GM21515 (cell line): Measurements from ENCODE around the gene IL10RA.

ENCODE experiments used
- ATAC-seq: cut with Tn5 transposase; IDR thresholded peaks from one replicate; pipeline ENCODE4 v1.9.1; 2021; ENCODE audit not compliant: unreplicated experiment

Gene IL10RA

DNA sequence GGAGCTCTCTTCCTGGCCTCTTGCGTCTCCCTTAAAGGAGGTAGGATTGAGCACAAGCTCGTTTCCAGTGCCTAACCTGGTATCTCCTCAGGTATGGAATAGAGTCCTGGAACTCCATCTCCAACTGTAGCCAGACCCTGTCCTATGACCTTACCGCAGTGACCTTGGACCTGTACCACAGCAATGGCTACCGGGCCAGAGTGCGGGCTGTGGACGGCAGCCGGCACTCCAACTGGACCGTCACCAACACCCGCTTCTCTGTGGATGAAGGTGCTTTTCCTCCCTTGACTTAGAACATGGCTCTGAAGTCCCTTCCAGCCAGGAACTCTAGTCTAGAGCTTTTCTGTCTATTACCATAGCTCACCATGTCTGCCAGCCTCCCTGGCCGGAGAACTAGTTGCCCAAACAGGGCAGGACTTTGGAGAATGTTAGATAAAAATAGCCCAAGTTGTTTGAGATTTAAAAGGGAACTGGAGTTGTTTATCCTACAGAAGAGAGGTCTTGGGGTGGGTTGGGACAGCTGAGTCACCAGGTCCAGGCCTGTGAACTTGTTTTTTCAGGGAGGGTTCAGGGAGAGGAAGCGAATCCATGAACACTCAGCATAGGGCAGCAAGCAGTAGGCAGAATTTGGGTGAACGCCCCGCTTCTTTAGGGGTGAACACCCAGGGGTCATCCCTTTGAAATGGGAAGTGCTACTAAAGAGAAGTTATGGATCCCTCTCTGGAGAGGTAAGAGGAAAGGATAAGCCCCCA is 3.3 kb downstream of the IL10RA start:
- ATAC-seq, result no peak

DNA sequence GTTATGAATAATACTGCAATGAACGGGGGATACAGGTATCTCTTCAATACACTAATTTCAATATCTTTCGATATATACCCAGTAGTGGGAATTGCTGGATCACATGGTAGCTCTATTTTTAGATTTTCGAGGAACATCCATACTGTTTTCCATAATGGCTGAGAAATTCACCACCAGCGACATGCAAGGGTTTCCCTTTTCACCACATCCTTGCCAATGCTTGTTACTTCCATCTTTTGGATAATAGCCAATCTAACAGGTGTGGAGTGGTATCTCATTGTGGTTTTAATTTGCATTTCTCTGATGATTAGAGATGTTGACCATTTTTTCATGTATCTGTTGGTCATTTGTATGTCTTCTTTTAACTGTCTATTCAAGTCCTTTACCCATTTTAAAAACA is 5.9 kb downstream of the IL10RA start:
- ATAC-seq, result no peak

DNA sequence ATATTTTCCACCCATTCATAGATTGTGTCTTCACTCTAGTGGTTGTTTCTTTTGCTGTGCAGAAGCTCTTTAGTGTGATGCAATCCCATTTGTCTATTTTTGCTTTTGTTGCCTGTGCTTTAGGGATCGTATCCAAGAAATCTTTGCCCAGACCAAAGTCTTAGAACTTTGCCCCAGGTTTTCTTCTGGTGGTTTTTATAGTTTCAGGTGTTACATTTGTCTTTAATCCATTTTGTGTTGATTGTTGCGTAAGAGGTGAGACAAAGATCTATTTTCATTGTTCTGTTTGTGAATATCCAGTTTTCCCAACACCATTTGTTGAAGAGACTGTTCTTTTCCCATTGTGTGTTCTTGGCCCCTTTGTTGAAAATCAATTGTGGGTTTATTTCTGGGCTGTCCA is 6.4 kb downstream of the IL10RA start:
- ATAC-seq, result no peak

DNA sequence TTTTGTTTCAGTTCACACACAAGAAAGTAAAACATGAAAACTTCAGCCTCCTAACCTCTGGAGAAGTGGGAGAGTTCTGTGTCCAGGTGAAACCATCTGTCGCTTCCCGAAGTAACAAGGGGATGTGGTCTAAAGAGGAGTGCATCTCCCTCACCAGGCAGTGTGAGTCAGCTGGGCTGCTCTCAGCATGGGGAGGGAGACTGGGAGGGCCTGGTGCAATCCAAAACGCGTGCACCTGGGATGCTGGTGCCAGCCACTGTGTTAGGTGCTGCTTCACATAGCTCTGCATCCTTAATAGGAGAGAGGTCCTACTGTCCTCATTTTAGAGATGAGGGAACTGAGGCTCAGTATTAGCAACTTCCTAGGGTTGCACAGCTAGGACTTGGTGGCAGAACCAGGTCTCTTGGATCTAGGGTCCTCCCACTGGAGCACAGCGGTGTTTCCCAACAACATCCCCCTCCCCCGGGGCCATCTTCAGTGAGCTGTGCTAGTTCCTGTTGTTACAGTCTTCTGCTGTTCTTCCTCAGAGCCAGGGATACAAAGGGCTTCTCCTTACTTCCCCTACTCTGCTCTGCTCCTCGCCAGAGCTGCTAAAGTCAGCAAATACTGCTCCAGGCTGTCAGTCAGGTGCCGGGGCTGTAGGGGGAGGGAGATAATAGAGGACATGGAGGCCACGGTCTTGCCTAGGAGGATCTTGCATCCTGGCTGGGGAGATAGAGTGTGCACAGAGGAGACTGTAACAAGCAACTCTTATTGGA is 8.0 kb downstream of the IL10RA start:
- no peak for ATAC-seq

DNA sequence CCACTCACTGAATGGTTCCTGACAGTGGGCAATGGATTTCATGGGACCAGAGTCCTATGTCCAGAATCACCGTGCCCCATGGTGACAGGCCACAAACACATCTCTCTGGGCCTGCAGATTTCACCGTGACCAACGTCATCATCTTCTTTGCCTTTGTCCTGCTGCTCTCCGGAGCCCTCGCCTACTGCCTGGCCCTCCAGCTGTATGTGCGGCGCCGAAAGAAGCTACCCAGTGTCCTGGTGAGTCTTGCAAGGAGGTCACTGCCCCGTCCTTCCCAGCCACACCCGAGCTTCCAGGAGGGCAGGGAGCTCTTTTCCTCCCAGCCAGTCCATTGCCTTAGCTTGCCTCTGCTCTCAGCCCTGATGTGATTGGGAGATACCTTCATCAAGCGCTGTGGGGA is 9.3 kb downstream of the IL10RA start:
- no peak for ATAC-seq

DNA sequence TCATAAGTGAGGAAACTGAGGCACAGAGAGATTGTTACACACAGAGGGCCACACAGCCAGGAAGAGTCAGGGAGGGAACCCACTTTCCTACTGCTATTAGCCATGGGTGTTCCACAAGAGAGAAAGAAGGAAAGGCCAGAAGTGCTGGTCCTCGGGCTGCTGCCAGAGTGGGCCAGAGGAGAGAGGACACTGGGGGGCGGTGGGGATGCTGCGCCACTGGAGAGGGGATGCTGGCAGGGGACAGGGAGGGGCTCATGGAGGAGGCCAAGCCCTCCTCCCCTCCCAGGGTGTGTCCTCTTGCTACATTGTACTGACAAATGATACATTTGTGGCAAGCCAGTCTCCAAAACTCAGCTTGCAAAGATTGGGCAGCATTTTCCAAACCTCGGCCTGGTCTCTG is 9.9 kb downstream of the IL10RA start:
- ATAC-seq, result no peak

DNA sequence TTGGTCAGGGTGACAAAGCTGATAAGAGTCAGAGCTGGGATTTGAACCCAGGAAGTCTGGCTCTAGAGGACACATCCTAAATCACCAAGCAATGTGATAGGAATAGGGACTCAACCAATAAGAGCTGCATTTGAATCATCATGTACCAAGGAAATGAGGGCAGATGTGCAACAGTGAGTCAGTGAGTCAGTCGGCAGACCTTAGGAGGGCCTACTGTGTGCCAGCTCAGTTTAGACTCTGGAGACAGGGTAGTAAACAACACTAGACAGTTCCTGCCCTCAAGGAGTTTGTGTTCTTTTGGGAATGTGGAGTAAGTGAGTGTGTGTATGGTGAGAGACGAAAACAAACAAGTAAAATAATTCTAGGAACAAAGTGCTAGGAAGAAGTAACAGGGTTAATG is 11.2 kb downstream of the IL10RA start:
- no peak for ATAC-seq

GRCh38 chr11:117997823-117998579 is 11.8 kb downstream of the IL10RA start:
- ATAC-seq, result peak; percentile 52

- ATAC-seq, result no peak
Measured at GRCh38 chr11:117998664-117999353, 12.6 kb downstream of the IL10RA start.

- ATAC-seq, result no peak
Measured at GRCh38 chr11:117999354-117999993, 13.3 kb downstream of the IL10RA start.

DNA sequence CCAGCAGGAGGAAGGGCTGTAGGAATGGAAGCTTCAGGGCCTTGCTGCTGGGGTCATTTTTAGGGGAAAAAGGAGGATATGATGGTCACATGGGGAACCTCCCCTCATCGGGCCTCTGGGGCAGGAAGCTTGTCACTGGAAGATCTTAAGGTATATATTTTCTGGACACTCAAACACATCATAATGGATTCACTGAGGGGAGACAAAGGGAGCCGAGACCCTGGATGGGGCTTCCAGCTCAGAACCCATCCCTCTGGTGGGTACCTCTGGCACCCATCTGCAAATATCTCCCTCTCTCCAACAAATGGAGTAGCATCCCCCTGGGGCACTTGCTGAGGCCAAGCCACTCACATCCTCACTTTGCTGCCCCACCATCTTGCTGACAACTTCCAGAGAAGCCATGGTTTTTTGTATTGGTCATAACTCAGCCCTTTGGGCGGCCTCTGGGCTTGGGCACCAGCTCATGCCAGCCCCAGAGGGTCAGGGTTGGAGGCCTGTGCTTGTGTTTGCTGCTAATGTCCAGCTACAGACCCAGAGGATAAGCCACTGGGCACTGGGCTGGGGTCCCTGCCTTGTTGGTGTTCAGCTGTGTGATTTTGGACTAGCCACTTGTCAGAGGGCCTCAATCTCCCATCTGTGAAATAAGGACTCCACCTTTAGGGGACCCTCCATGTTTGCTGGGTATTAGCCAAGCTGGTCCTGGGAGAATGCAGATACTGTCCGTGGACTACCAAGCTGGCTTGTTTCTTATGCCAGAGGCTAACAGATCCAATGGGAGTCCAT is 14.1 kb downstream of the IL10RA start:
- no peak for ATAC-seq

- ATAC-seq, result no peak
Measured at GRCh38 chr11:118000850-118001228, 14.6 kb downstream of the IL10RA start.

DNA sequence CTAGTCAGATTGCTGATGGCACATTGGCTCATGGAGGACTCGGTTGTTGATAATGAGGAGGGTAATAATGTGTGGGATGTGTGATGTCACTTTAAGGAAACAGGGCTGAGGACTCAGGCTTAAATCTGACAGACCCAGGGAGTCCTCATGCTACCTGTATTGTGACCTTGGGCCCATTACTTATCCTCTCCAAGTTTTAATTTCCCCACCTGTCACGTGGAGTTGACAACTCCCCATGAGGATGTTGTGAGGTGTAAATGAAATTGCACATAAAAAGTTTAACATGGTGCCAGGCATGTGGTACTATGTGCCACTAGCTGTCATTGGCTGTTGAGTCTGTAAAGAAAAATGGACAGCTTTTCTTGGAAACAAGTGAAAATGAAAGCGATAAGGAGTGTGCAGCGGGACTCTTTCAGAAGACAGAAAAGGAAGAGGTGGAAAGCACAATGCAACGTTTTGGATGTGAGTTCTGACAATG is 15.3 kb downstream of the IL10RA start:
- ATAC-seq, result no peak

DNA sequence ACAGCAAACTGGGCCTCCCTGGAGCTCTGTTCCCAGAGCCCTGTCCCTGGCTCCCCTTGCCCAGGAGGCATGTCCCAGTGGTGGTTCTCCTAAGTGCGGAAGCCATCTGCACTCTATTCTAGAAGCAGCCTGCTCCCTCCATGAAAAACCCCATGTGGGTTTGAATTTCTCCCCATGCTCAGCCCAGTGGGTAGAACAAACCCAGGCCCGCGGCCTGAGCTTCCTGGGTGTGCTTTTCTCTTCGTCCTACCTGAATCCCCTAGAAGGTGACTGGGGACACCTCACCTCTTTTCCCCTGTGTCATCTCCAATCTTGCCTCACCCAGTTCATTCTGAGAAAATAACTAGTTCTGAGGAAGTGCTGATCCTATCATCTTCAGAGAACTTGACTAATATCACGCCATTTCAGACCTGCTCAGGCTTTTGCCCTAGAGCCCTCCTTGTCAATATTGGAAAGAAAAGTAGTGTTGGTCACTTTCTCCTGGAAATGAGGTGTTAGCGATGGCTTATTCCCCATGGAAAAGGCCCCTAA is 15.9 kb downstream of the IL10RA start:
- no peak for ATAC-seq

DNA sequence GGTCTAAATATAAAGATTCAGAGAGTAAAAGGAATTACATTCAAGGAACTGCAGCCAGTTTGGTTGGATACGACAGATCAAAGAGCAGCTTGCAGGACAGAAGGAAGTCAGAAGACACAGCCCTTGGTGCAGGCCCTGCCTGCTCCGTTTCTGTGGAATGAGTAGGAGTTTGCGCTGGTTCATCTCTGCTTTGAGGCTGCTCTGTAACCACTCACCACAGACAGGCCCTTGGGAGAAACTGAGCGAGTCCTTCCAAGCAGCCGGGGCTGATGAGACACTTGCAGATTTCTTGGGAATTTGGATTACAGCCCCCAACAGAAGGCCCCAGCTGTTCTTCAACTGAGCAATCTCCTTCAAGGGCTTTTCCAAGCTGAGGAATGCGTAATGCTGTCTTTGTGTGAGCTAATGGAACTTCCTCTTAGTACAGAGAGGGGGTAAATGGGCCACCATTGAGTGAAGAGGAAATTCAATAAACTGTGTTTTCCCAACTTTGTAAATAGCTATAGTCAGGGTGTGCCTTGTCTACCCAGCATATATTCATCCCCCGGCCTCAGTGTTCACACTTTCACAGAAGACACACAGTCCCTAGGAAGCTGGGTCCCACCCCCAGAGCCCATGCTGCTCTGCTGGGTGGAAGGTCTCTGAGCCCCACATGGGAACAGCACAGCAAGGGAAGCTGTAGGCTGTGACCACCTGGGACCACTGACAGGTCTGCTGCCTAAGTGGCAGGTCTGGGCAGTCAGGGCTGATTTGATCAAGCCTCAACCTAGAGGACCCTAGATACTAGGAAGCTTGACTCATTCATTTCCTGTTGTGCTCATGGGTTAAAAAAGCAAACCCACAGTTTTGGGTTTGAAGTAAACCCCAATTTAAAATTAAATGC is 16.6 kb downstream of the IL10RA start:
- no peak for ATAC-seq

- no peak for ATAC-seq
Measured at GRCh38 chr11:118003456-118003855, 17.3 kb downstream of the IL10RA start.

DNA sequence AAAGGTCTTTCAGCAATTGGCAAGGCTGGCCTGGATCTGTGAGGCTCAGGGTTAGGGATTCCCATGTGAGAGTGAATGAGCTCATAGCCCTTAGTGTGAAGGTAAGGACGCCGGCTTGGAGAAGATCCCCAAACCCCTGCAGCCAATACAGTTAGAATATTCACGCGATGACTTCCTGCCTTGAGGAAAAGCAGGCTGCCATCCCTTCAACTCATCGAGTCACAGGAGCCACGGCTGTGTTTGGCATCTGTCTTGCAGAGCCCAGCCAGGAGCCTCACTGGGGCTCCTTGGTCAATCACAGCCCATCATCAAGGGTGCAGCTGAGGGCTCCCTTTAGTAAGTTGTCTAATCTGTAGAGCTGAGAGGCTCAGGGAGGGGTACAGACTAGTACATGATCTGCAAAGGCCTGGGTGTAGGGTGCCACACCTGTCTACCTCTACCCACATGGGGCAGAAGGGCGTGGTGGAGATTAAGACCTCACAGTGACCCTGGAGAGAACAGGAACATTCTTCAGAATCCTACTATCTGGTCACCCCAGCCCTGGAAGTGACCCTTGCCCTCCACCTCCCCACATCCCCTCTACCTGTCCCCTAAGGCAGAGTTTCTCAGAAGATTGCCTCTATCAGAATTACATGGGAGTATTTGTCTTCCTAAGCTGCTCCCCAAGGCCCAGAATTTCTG is 18.5 kb downstream of the IL10RA start:
- ATAC-seq, result no peak
